Measurements from ENCODE around the gene ZNF439. TPM values are rescaled to one million over a fixed set of nuclear protein-coding genes. Genes with fewer than 3 reads are reported as not detected.

Gene ZNF439
- 10 to 100 TPM in 1 of 2 donors, 1 to 10 TPM in 1; 8.4 to 21.7 TPM for total RNA-seq
- 1 to 10 TPM; 2.5 to 7.5 TPM for polyA plus RNA-seq
- long read RNA-seq, donor 1 = 0 reads
- long read RNA-seq, donor 2, partial matches to known transcripts = 0 of 1 reads
- long read RNA-seq, donor 2, other reads (novel, unspliced or antisense) = 0 of 1 reads
- long read RNA-seq, donor 3, partial matches to known transcripts = 0 of 4 reads
- long read RNA-seq, donor 3, other reads (novel, unspliced or antisense) = 0 of 4 reads
- long read RNA-seq, donor 4, partial matches to known transcripts = 0 of 1 reads
- long read RNA-seq, donor 4, other reads (novel, unspliced or antisense) = 0 of 1 reads
- long read RNA-seq, donor 5, partial matches to known transcripts = 0 of 3 reads
- long read RNA-seq, donor 5, other reads (novel, unspliced or antisense) = 0 of 3 reads

DNA sequence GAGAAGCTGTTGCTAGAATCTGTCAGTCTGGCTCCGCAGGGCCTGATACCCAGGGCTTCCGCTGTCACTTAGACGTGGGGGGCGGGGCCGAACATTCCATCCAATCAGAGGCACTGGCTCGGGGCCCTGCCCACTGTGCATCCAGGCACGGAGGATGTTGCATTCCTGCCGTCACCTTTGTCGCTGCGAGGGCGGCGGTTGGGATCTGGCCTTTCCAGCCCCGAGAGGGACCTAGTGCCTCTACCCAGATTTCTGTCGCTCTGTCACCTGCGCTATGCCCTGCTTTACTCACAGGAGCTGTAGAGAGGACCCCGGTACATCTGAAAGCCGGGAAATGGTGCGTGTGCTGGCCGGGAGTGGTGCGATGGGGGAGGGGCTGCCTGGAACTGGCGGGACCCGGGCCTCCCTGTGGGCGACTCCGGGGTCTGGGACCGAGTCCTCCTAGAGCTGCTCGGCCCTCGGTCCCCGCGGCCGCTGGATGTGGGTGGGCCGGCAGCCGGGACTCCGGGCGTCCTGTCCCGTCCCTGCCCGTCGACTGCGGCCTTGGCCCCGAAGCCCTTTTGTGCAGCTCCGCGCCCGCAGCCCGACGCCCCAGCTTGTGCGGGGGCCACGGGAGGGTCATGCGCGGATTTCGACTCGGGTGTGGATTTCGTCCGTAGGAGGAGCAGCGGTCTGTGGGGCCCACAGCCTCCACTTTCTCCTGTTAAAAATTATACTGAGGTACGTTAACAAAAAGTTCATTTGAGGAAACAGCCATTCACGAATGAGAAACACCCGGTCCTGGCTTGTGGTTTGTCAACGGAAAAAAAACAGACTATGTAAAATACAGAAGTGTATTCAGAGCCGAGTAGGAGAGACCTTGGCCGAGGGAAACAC, at the start of gene ZNF439:
ZNF439 (plus strand) TSS at position 133 of the 876 bp plus-strand sequence; CDS start at position 275, 142 bp downstream.
- Histone ChIP-seq H3K4me3 (peak within 1 kb of the TSS; percentile 65), H3K36me3 (ENCODE audit: control insufficient read depth in 4 of 4, insufficient read depth in 4 of 4, low read length in 4 of 4) (peaks cover 0 to 6% (median 0%) of the 10 kb centered on the region in 4 donors), H3K9ac (ENCODE audit: insufficient read depth in 1 of 2, low read length in 2 of 2) (peak within 1 kb of the TSS in 1 of 2 donors; percentile 61), H3K4me1 (ENCODE audit: control insufficient read depth in 5 of 5, insufficient read depth in 5 of 5, low read length in 5 of 5) (peaks cover 2 to 18% (median 5%) of the 10 kb centered on the region in 5 donors), H3K27me3 (ENCODE audit: control insufficient read depth in 3 of 3, insufficient read depth in 3 of 3, low read length in 2 of 3) (no peaks in the 10 kb centered on the region), H3K27ac (ENCODE audit: low read depth in 1 of 2, low read length in 1 of 2) (peak within 1 kb of the TSS; percentile 68 to 81), H3K9me3 (ENCODE audit: control insufficient read depth in 4 of 4, insufficient read depth in 3 of 4, low read length in 3 of 4) (peaks cover 0 to 6% (median under 1%) of the 10 kb centered on the region in 4 donors)
- DNase-seq = peak; percentile 93 to 94 (median 93)
- ATAC-seq (ENCODE audit: insufficient read depth, low FRiP score) = peak; percentile 97
- TF ChIP-seq, protein P1, sequence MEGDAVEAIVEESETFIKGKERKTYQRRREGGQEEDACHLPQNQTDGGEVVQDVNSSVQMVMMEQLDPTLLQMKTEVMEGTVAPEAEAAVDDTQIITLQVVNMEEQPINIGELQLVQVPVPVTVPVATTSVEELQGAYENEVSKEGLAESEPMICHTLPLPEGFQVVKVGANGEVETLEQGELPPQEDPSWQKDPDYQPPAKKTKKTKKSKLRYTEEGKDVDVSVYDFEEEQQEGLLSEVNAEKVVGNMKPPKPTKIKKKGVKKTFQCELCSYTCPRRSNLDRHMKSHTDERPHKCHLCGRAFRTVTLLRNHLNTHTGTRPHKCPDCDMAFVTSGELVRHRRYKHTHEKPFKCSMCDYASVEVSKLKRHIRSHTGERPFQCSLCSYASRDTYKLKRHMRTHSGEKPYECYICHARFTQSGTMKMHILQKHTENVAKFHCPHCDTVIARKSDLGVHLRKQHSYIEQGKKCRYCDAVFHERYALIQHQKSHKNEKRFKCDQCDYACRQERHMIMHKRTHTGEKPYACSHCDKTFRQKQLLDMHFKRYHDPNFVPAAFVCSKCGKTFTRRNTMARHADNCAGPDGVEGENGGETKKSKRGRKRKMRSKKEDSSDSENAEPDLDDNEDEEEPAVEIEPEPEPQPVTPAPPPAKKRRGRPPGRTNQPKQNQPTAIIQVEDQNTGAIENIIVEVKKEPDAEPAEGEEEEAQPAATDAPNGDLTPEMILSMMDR (IDR thresholded peaks at IDR 0.05; ENCODE audit: control extremely low read depth, extremely low read depth) = no peak
- 0 to 1% methylated on average over 47 to 59 of the region's 59 CpGs for WGBS, 2 donors

DNA sequence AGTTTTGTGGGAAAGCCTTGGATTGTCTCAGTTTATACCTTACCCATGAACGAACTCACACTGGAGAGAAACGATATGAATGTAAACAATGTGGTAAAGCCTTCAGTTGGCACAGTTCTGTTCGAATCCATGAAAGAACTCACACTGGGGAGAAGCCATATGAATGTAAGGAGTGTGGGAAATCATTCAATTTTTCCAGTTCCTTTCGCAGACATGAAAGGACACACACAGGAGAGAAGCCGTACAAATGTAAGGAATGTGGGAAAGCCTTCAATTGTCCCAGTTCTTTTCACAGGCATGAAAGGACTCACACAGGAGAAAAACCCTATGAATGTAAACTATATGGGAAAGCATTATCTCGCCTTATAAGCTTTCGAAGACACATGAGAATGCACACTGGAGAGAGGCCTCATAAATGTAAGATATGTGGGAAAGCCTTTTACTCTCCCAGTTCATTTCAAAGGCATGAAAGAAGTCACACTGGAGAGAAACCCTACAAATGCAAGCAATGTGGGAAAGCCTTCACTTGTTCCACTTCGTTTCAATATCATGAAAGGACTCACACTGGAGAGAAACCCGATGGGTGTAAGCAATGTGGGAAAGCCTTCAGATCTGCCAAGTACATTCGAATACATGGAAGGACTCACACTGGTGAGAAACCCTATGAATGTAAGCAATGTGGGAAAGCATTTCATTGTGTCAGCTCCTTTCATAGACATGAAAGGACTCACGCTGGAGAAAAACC, 42.0 kb upstream of the ZNF439 start:
- DNase-seq = peak in 2 of 3 donors; percentile 2 to 8

DNA sequence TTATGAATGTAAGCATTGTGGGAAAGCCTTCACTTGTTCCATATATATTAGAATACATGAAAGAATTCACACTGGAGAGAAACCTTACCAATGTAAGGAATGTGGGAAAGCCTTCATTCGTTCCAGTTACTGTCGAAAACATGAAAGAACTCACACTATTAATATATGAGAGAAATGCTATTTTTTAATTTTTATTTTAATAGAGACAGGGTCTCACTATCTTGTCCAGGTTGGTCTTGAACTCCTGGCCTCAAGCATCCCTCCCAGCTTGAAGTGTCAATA, 41.5 kb upstream of the ZNF439 start:
- Histone ChIP-seq H3K4me3 (no peak overlapping the region), H3K36me3 (ENCODE audit: control insufficient read depth in 4 of 4, insufficient read depth in 4 of 4, low read length in 4 of 4) (peaks cover 0 to 43% (median 31%) of the 10 kb centered on the region in 4 donors), H3K9ac (ENCODE audit: insufficient read depth in 1 of 2, low read length in 2 of 2) (no peak overlapping the region), H3K9me3 (ENCODE audit: control insufficient read depth in 4 of 4, insufficient read depth in 3 of 4, low read length in 3 of 4) (peaks cover 11 to 35% (median 21%) of the 10 kb centered on the region in 4 donors), H3K27me3 (ENCODE audit: control insufficient read depth in 3 of 3, insufficient read depth in 3 of 3, low read length in 2 of 3) (no peaks in the 10 kb centered on the region), H3K4me1 (ENCODE audit: control insufficient read depth in 5 of 5, insufficient read depth in 5 of 5, low read length in 5 of 5) (no peaks in the 10 kb centered on the region), H3K27ac (ENCODE audit: low read depth in 1 of 2, low read length in 1 of 2) (no peak overlapping the region)
- DNase-seq (no peak), ATAC-seq (ENCODE audit: insufficient read depth, low FRiP score) (no peak)
- TF ChIP-seq, protein P1 (IDR thresholded peaks at IDR 0.05; ENCODE audit: control extremely low read depth, extremely low read depth) = no peak
- 95 to 97% methylated on average over 2 of the region's 2 CpGs for WGBS, 2 donors

More for the DNA sequence above, 42.0 kb upstream of the ZNF439 start:
- Histone ChIP-seq H3K9ac (ENCODE audit: insufficient read depth in 1 of 2, low read length in 2 of 2) (no peak overlapping the region), H3K27ac (ENCODE audit: low read depth in 1 of 2, low read length in 1 of 2) (no peak overlapping the region), H3K36me3 (ENCODE audit: control insufficient read depth in 4 of 4, insufficient read depth in 4 of 4, low read length in 4 of 4) (peaks cover 0 to 43% (median 31%) of the 10 kb centered on the region in 4 donors), H3K4me3 (no peak overlapping the region), H3K27me3 (ENCODE audit: control insufficient read depth in 3 of 3, insufficient read depth in 3 of 3, low read length in 2 of 3) (no peaks in the 10 kb centered on the region), H3K9me3 (ENCODE audit: control insufficient read depth in 4 of 4, insufficient read depth in 3 of 4, low read length in 3 of 4) (peaks cover 11 to 35% (median 23%) of the 10 kb centered on the region in 4 donors), H3K4me1 (ENCODE audit: control insufficient read depth in 5 of 5, insufficient read depth in 5 of 5, low read length in 5 of 5) (no peaks in the 10 kb centered on the region)
- TF ChIP-seq, protein P1 (IDR thresholded peaks at IDR 0.05; ENCODE audit: control extremely low read depth, extremely low read depth) = no peak
- WGBS, 2 donors = 95% methylated on average over 11 of the region's 11 CpGs
- ATAC-seq (ENCODE audit: insufficient read depth, low FRiP score) = no peak

Data from lung (tissue), 16 donors.